Breast epithelium (tissue), 4 donors: ENCODE data around the gene AMD1. TPM values are rescaled to one million over a fixed set of nuclear protein-coding genes. Genes with fewer than 3 reads are reported as not detected.

Experiments used
- DNase-seq, 2 donors: peaks; one replicate each; pipeline ENCODE4 v3.0.0-alpha.2; 2019; ENCODE audit warnings: low spot score in 2 of 2
- H3K27ac ChIP-seq, 2 donors: fragments of 200-600 bp; sonication (generic) in 1 of 2; one replicate each; pipeline ENCODE4 v1.5.1; 2016 to 2019; ENCODE audit warnings: mild to moderate bottlenecking in 1 of 2
- H3K27me3 ChIP-seq, 2 donors: fragments of 200-600 bp; sonication (generic) in 1 of 2; one replicate each; pipeline versions ENCODE4 v1.5.1 to v1.6.0; 2017 to 2019; ENCODE audit warnings: control low read depth in 1 of 2, mild to moderate bottlenecking in 1 of 2
- H3K36me3 ChIP-seq: fragments of 200-600 bp; one replicate; pipeline ENCODE4 v1.5.1; 2019
- H3K4me1 ChIP-seq, 2 donors: fragments of 200-600 bp; sonication (generic); one replicate each; pipeline ENCODE4 v1.5.1; 2016 to 2019; ENCODE audit warnings: control low read depth in 1 of 2
- H3K4me3 ChIP-seq, 3 donors: fragments of 200-600 bp; sonication (generic); 1 replicate in 2 of 3; 2 replicates in 1 of 3; pipeline ENCODE4 v1.5.1; 2016 to 2019; ENCODE audit warnings: mild to moderate bottlenecking in 3 of 3, moderate library complexity in 2 of 3
- H3K9me3 ChIP-seq, 2 donors: fragments of 200-600 bp; sonication (generic) in 1 of 2; one replicate each; pipeline ENCODE4 v1.5.1; 2016 to 2019; ENCODE audit warnings: control low read depth in 1 of 2
- POLR2A ChIP-seq: fragments of 450-650 bp; IDR thresholded peaks from one replicate; pipeline ENCODE4 v1.6.1; 2016; ENCODE audit warnings: antibody characterized with exemption, mild to moderate bottlenecking, moderate library complexity
- POLR2AphosphoS5 ChIP-seq, 3 donors: sonication (generic); formaldehyde crosslinking; IDR thresholded peaks; one replicate each; pipeline ENCODE4 v1.6.1; 2017; ENCODE audit warnings: antibody characterized with exemption in 3 of 3
- intact Hi-C: fragments of 100-400 bp; cut with DNase I; formaldehyde crosslinking; loops from one replicate; pipeline ENCODE4 v1.15.1; 2023; ENCODE audit warnings: low total_unique reads
- total RNA-seq, 3 donors: library from RNA; depleted of rRNA; stranded (reverse); fragments of >200 nt; gene quantifications; one replicate each; pipeline ENCODE4 v1.1.0, GENCODE V29; 2016
- TF ChIP-seq, protein P1 (sequence below), 3 donors: fragments of 450-650 bp; IDR thresholded peaks; one replicate each; pipeline ENCODE4 v1.5.1; 2016 to 2017; ENCODE audit warnings: antibody characterized with exemption in 3 of 3, mild to moderate bottlenecking in 3 of 3, moderate library complexity in 3 of 3

The AMD1 gene
- total RNA-seq, 3 donors from 2014 or later = 50.2 to 74.8 (median 73.4) TPM

- no peak for DNase-seq
- intact Hi-C loops = no loop called here
- TF ChIP-seq POLR2A (no peak), POLR2AphosphoS5 (IDR thresholded peaks at IDR 0.05) (no peak)
- TF ChIP-seq, protein P1, sequence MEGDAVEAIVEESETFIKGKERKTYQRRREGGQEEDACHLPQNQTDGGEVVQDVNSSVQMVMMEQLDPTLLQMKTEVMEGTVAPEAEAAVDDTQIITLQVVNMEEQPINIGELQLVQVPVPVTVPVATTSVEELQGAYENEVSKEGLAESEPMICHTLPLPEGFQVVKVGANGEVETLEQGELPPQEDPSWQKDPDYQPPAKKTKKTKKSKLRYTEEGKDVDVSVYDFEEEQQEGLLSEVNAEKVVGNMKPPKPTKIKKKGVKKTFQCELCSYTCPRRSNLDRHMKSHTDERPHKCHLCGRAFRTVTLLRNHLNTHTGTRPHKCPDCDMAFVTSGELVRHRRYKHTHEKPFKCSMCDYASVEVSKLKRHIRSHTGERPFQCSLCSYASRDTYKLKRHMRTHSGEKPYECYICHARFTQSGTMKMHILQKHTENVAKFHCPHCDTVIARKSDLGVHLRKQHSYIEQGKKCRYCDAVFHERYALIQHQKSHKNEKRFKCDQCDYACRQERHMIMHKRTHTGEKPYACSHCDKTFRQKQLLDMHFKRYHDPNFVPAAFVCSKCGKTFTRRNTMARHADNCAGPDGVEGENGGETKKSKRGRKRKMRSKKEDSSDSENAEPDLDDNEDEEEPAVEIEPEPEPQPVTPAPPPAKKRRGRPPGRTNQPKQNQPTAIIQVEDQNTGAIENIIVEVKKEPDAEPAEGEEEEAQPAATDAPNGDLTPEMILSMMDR (IDR thresholded peaks at IDR 0.05) = no peak
- Histone ChIP-seq H3K4me3 (no peak overlapping the region), H3K9me3 (no peaks in the 10 kb centered on the region), H3K27me3 (no peaks in the 10 kb centered on the region), H3K4me1 (no peaks in the 10 kb centered on the region), H3K27ac (no peak overlapping the region), H3K36me3 (no peaks in the 10 kb centered on the region)
These were observed 9.8 kb upstream of the AMD1 start for GRCh38 chr6:110864824-110865223.

GRCh38 chr6:110874880-110875547, 429 bp downstream of the AMD1 start:
- Histone ChIP-seq H3K4me1 (peaks cover 0 to 8% of the 10 kb centered on the region in 2 donors), H3K27ac (peak overlapping the region; percentile 94 to 97), H3K9me3 (no peaks in the 10 kb centered on the region), H3K27me3 (no peaks in the 10 kb centered on the region), H3K36me3 (no peaks in the 10 kb centered on the region), H3K4me3 (peak overlapping the region; percentile 72 to 98 (median 93))
- intact Hi-C loops = loop anchor here (5.0 kb wide), 1 partner anchor 58 kb away; the partner anchor contains the start of gene CDK19
- TF ChIP-seq POLR2AphosphoS5 (IDR thresholded peaks at IDR 0.05) (no peak), POLR2A (no peak)
- TF ChIP-seq, protein P1 (IDR thresholded peaks at IDR 0.05) = no peak
- DNase-seq = no peak

DNA sequence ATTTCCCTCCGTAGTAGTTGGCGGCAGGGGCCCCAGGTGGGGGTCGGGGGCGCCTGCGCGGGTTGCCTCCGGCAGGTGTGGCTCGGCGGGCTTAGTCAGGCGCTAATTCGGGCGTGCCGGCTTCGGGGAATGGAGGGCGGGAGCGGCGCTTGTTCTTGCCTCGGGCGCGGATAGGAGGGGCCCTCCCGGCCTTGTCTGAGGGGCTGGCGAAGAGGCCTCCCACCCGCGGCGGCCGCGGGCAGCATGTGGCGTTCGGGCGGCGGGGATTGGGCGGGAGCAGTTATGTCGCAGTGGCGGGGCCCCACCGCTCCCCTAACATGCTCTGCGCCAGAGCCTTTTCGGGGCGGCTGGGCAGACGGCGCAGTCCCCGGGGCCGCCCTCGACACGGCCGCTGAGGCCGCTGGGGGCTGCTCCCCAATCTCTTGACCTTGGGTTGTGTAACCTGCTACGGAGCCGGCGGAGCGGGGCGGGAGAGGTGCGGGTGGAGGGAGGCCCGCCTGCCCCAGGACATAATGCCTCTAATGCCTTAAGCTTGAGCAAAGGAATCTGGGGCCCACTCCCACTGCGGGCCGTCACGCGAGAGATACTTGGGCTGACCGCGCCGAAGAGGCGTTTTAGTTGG, 1.1 kb downstream of the AMD1 start:
- no peak for DNase-seq
- Histone ChIP-seq H3K27ac (peak overlapping the region; percentile 94 to 97), H3K36me3 (no peaks in the 10 kb centered on the region), H3K4me1 (peaks cover 0 to 8% of the 10 kb centered on the region in 2 donors), H3K27me3 (no peaks in the 10 kb centered on the region), H3K9me3 (no peaks in the 10 kb centered on the region), H3K4me3 (peak overlapping the region; percentile 72 to 98 (median 93))
- intact Hi-C loops = loop anchor here (5.0 kb wide), 1 partner anchor 58 kb away; the partner anchor contains the start of gene CDK19
- no peak for TF ChIP-seq POLR2AphosphoS5 (IDR thresholded peaks at IDR 0.05)
- TF ChIP-seq, protein P1 (IDR thresholded peaks at IDR 0.05) = no peak

GRCh38 chr6:110876170-110876773, 1.7 kb downstream of the AMD1 start:
- intact Hi-C loops = loop anchor here (5.0 kb wide), 1 partner anchor 59 kb away; the partner anchor contains the start of gene CDK19

More at GRCh38 chr6:110876170-110876773, 1.7 kb downstream of the AMD1 start:
- peak overlapping the region; percentile 94 to 97 for H3K27ac ChIP-seq
- H3K9me3 ChIP-seq = no peaks in the 10 kb centered on the region
- peak overlapping the region; percentile 72 to 98 (median 93) for H3K4me3 ChIP-seq
- peak; percentile 77 to 78 for DNase-seq
- H3K36me3 ChIP-seq = no peaks in the 10 kb centered on the region
- no peaks in the 10 kb centered on the region for H3K27me3 ChIP-seq
- peak; percentile 79 to 91 (median 82) for TF ChIP-seq POLR2AphosphoS5 (IDR thresholded peaks at IDR 0.05)
- peak; percentile 41 for TF ChIP-seq POLR2A
- TF ChIP-seq, protein P1 (IDR thresholded peaks at IDR 0.05) = no peak
- peaks cover 0 to 8% of the 10 kb centered on the region in 2 donors for H3K4me1 ChIP-seq
